T-helper 1 cell treated with Interleukin-12 subunit alpha and Interleukin-12 subunit beta and Interleukin-4 antibody, amounts not matched to agents 30 μg/mL and 1 μg/mL, for 36 hours (primary cell): ENCODE measurements around the gene NMUR2.

Experiments used
- H3K27ac Mint-ChIP-seq: one replicate; pipeline ENCODE4 v1.8.0; 2021; ENCODE audit warnings: mild to moderate bottlenecking, mixed read lengths
- H3K27me3 Mint-ChIP-seq: one replicate; pipeline ENCODE4 v1.8.0; 2021; ENCODE audit warnings: low read depth, mixed read lengths
- H3K36me3 Mint-ChIP-seq: one replicate; pipeline ENCODE4 v1.8.0; 2021; ENCODE audit warnings: low read depth, mixed read lengths
- H3K4me1 Mint-ChIP-seq: one replicate; pipeline ENCODE4 v1.8.0; 2021; ENCODE audit warnings: low read depth, mixed read lengths
- H3K4me3 Mint-ChIP-seq: one replicate; pipeline ENCODE4 v1.8.0; 2021; ENCODE audit warnings: mild to moderate bottlenecking, moderate library complexity, mixed read lengths
- H3K9me3 Mint-ChIP-seq: one replicate; pipeline ENCODE4 v1.8.0; 2021; ENCODE audit warnings: mixed read lengths

Gene NMUR2

DNA sequence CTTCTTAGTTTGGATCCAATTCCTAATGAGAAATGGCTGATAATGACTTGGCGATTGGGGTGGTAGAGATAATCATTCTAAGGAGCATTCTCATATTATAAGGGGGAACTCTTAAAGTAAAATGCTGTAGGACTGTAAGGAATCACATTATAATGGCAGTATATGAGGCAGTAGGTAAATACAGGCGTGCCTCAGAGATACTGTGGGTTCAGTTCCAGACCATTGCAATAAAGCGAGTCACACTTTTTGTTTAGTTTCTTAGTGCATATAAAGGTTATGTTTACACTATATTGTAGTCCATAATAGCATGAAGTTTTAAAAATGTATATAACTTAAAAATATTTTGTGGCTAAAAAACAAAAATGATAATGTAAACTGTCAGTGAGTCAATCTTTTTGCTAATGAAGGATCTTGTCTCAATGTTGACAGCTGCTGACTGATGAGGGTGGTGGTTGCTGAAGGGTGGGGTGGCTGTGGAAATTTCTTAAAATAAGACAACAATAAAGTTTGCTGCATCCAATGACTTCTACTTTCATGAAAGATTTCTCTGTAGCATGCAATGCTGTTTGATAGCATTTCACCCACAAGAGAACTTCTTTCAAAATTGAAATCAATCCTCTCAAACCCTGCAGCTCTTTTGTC, 15.8 kb downstream of the NMUR2 start:
- no peaks in the 10 kb centered on the region for H3K27me3 Mint-ChIP-seq
- H3K4me1 Mint-ChIP-seq: no peaks in the 10 kb centered on the region
- peaks cover 3% of the 10 kb centered on the region for H3K9me3 Mint-ChIP-seq
- H3K4me3 Mint-ChIP-seq: no peak overlapping the region
- H3K36me3 Mint-ChIP-seq: no peaks in the 10 kb centered on the region
- no peak overlapping the region for H3K27ac Mint-ChIP-seq

DNA sequence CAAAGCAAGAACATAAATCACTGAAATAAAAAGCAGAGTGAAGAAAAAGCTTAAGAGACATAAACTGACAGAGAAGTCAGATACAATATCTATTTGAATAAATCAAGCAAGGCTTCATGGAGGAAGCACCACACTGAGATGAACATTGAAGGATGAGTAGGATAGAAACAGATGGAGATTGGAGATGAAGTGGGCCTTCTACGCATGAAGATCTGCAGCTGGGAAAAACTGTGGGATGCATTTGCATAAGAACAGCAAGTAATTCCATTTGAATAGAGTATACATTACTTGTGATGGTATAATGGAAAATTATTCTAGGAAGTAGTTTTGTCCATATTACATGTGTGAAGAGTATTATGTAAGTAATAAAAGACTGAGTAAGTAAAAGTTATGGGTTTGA, 16.5 kb downstream of the NMUR2 start:
- Mint-ChIP-seq H3K4me1 (no peaks in the 10 kb centered on the region), H3K36me3 (no peaks in the 10 kb centered on the region), H3K4me3 (no peak overlapping the region), H3K9me3 (peaks cover 3% of the 10 kb centered on the region), H3K27ac (no peak overlapping the region), H3K27me3 (no peaks in the 10 kb centered on the region)

DNA sequence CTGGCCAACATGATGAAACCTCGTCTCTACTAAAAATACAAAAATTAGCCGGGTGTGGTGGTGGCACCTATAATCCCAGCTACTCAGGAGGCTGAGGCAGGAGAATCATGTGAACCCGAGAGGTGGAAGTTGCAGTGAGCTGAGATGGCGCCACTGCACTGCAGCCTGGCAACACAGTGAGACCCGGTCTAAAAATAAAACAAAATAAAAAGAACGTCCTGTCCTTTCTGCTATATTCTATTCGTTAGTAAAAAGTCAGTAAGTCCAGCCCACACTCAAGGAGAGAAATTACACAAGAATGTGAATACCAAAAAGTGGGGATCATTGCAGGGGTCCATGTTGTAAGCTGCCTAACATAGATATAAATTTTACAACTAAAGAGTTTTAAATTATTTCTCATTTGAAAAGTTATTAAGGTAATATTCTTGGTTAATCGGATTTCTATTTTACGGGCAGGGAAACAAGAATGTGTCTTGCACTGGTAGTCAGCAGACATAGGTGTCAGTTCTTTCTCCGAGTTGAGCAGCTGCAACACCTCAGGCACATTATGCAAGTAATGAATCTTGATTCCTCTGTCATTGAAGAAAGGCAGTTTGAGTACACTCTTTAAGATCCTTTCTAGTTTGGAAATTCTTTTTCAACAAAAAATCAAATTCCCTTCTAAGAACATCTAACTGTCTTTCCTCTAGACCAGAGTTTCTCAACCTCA, 24.5 kb downstream of the NMUR2 start:
- Mint-ChIP-seq H3K4me1 (no peaks in the 10 kb centered on the region), H3K27me3 (no peaks in the 10 kb centered on the region), H3K9me3 (no peaks in the 10 kb centered on the region), H3K36me3 (no peaks in the 10 kb centered on the region), H3K27ac (no peak overlapping the region), H3K4me3 (no peak overlapping the region)

DNA sequence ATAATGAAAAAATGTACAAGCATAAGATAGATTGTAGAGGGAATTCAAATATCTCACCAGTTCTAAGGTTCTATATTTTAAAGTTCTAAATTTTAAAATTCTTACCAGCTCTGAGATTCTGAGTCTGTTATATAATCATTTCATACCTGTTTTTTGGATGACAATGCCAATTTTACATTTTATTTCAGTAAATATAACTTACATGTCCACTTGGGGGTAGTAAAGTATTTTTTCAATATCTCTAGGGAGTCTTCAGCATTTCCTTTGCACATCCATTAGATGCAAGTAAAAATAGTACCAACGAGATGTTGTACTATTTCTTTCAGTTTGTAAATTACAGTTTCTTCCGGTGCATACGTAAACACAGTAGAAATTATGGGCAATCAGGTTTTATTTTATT, 25.7 kb downstream of the NMUR2 start:
- Mint-ChIP-seq H3K9me3 (no peaks in the 10 kb centered on the region), H3K27me3 (no peaks in the 10 kb centered on the region), H3K36me3 (no peaks in the 10 kb centered on the region), H3K4me1 (no peaks in the 10 kb centered on the region), H3K27ac (no peak overlapping the region), H3K4me3 (no peak overlapping the region)

DNA sequence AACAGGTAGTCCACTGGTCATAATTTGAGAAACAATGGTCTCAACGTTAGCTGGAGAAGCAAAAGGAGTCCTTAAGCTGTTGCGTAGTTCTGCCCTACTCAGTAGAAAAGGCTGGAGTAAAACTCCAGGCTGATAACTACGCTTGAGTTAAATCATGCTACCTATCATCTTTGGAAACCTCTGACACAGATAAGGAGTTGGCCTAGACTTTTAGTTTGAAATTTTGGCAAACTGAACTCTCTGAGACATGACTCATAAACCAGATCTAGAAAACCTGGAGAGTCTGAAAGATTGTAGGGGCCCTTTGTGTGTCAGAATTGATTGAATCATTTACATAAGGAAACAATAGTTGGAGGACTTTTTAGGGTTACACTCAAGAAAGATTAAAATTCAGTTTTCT, 26.3 kb downstream of the NMUR2 start:
- Mint-ChIP-seq H3K4me1 (no peaks in the 10 kb centered on the region), H3K27me3 (no peaks in the 10 kb centered on the region), H3K27ac (no peak overlapping the region), H3K36me3 (no peaks in the 10 kb centered on the region), H3K9me3 (no peaks in the 10 kb centered on the region), H3K4me3 (no peak overlapping the region)

DNA sequence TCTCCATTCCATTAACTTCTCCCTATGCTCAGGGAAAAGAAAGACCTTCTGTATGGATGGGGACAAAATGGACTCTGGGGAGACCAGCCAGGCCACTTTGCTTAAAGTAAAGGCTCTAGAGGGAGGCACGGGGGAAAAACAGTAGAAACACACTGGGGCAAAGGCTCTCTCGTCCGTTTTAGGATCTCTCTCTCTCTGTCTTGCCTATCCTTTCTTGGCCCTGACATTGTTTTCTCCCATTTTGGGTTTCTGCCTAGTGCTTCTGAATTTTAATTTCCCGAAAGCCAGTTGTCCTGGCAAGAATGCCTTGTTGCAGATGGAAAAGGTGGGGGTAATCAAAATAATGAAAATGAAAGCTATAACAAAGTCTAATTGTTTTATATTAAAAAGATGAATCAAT, 28.2 kb downstream of the NMUR2 start:
- no peaks in the 10 kb centered on the region for H3K9me3 Mint-ChIP-seq
- H3K36me3 Mint-ChIP-seq: no peaks in the 10 kb centered on the region
- no peak overlapping the region for H3K27ac Mint-ChIP-seq
- H3K4me1 Mint-ChIP-seq: no peaks in the 10 kb centered on the region
- H3K27me3 Mint-ChIP-seq: no peaks in the 10 kb centered on the region
- H3K4me3 Mint-ChIP-seq: no peak overlapping the region

DNA sequence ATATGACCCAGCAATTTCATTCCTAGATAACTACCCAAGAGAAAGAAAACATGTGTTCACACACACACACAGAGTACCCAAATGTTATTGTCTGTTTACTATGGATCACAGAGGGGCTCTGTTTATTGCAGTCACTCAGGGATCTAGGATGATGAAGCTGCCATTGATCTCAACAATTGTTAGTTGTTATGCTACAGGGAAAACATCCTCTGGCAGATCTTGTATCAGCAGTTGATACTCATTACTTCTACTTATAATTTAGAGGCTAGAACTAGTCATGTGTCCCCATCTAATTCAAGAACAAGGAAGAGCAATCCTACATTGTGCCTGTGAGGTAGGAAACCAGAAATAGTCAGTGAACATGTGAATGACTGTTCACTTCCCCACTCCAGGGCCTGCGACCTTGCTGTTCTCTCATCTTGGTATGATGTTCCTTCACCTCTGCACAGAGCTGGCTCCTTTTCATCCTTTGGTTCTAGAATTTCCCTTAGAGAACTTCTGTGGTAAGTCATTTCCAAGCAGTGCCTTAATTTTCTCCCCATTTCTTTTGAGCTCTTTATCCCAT, 30.3 kb downstream of the NMUR2 start:
- H3K27me3 Mint-ChIP-seq: no peaks in the 10 kb centered on the region
- H3K4me1 Mint-ChIP-seq: no peaks in the 10 kb centered on the region
- H3K27ac Mint-ChIP-seq: no peak overlapping the region
- H3K4me3 Mint-ChIP-seq: no peak overlapping the region
- no peaks in the 10 kb centered on the region for H3K36me3 Mint-ChIP-seq
- H3K9me3 Mint-ChIP-seq: no peaks in the 10 kb centered on the region

DNA sequence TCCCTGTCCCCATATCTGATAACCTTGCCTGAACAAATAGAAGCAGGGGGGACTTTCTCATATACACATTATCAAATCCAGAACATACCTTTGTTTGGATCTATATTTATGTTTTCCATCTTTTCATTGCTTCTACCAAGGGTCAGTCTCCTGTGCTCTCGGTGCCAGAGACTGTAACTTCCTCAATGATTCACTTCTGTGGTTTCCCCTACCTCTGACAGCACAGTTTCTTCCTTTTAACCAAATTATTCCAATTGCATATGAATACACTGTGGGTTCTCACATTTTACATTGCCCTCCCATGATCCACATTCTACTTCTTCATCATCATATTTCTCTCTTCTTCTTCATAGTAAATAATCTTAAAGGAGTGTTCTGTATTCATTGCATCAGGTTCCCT, 32.2 kb downstream of the NMUR2 start:
- no peaks in the 10 kb centered on the region for H3K27me3 Mint-ChIP-seq
- H3K9me3 Mint-ChIP-seq: no peaks in the 10 kb centered on the region
- H3K36me3 Mint-ChIP-seq: no peaks in the 10 kb centered on the region
- no peak overlapping the region for H3K4me3 Mint-ChIP-seq
- no peak overlapping the region for H3K27ac Mint-ChIP-seq
- no peaks in the 10 kb centered on the region for H3K4me1 Mint-ChIP-seq

DNA sequence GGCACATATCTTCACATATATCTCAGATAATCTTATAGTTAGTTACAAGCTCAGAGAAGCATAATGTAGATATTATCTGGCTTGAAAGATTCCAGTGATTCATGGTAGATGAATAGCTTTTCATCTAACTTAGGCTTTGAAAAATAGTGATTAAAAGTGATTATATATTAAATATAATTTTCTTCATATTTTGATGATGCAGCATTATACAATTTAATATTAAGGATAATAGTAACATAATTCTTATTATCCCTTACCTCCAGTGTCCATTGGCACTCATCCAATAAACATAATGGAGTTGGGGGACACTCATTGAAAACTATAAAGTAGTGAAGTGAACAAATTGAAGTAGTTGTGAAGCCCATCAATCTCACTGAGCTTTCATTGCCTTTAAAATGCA, 35.8 kb downstream of the NMUR2 start:
- Mint-ChIP-seq H3K4me3 (no peak overlapping the region), H3K27me3 (no peaks in the 10 kb centered on the region), H3K27ac (no peak overlapping the region), H3K4me1 (no peaks in the 10 kb centered on the region), H3K9me3 (no peaks in the 10 kb centered on the region), H3K36me3 (no peaks in the 10 kb centered on the region)

DNA sequence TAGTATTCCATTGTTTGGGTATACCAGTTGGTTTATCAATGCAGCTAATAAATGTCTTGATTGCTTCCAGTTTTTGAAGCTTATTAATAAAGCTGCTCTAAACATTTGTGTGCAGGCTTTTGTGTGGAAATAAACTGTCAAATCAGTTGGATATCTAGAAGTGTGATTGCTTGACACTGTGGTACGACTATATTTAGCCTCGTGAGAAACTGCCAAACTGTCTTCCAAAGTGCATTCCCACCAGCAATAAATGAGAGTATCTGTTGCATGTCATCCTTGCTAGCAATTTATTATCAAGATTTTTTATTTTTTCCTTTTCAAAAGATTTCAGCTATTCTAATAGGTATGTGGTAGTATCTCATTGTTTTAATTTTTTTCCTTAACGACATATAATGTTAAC, 37.5 kb downstream of the NMUR2 start:
- Mint-ChIP-seq H3K27me3 (no peaks in the 10 kb centered on the region), H3K36me3 (no peaks in the 10 kb centered on the region), H3K27ac (no peak overlapping the region), H3K4me1 (no peaks in the 10 kb centered on the region), H3K9me3 (no peaks in the 10 kb centered on the region), H3K4me3 (no peak overlapping the region)

DNA sequence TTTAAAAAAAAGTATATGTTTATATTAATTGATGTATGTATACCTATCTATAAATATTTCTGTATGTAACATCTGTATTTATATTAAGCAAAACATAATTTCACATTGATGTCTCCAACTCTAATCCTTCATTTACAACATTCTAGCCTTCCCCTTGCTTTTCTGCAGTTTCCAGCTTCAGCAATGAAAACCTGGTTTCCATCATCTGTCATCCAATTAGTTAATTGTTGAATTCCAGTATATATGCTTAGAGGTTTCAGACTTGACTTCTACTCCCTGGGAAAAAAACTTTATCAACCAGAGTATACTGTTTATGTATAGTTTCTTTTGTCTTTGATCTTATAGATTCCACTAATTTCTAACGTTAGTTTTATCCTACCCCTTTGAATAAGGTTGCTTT, 38.4 kb downstream of the NMUR2 start:
- Mint-ChIP-seq H3K4me1 (no peaks in the 10 kb centered on the region), H3K27ac (no peak overlapping the region), H3K9me3 (no peaks in the 10 kb centered on the region), H3K27me3 (no peaks in the 10 kb centered on the region), H3K36me3 (no peaks in the 10 kb centered on the region), H3K4me3 (no peak overlapping the region)

DNA sequence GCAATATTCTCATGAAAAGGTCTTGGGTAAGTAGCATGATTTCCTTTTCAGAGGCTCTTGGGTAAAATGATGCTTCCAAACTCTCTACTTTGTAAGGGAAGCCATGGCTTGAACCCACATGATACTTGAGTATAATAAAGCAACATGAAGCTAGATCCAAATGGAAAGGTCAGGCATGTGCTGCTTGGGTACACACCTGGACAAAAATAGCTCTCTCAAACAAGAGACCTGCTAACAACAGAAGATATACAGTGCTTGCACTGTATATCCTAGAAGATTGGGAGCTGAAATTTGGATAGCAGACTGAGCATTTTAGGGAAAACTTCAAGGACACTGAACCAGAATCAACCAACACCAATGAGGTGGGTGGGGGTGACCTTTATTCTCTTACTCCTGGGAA, 40.2 kb downstream of the NMUR2 start:
- no peaks in the 10 kb centered on the region for H3K36me3 Mint-ChIP-seq
- no peaks in the 10 kb centered on the region for H3K4me1 Mint-ChIP-seq
- peaks cover 4% of the 10 kb centered on the region for H3K9me3 Mint-ChIP-seq
- H3K27me3 Mint-ChIP-seq: no peaks in the 10 kb centered on the region
- H3K4me3 Mint-ChIP-seq: no peak overlapping the region
- no peak overlapping the region for H3K27ac Mint-ChIP-seq

DNA sequence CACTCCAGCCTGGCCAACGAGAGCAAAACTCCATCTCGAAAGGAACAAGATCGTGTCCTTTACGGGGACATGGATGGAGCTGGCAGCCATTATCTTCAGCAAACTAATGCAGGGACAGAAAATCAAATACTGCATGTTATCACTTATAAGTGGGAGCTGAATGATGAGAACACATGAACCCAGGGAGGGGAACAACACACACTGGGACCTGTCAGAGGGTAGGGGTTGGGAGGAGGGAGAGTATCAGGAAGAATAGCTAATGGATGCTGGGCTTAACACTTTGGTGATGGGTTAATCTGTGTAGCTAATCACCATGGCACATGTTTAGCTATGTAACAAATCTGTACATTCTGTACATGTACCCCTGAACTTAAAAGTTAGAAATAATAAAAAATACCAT, 40.9 kb downstream of the NMUR2 start:
- no peaks in the 10 kb centered on the region for H3K4me1 Mint-ChIP-seq
- H3K27ac Mint-ChIP-seq: no peak overlapping the region
- H3K4me3 Mint-ChIP-seq: no peak overlapping the region
- peaks cover 4% of the 10 kb centered on the region for H3K9me3 Mint-ChIP-seq
- no peaks in the 10 kb centered on the region for H3K27me3 Mint-ChIP-seq
- H3K36me3 Mint-ChIP-seq: no peaks in the 10 kb centered on the region

DNA sequence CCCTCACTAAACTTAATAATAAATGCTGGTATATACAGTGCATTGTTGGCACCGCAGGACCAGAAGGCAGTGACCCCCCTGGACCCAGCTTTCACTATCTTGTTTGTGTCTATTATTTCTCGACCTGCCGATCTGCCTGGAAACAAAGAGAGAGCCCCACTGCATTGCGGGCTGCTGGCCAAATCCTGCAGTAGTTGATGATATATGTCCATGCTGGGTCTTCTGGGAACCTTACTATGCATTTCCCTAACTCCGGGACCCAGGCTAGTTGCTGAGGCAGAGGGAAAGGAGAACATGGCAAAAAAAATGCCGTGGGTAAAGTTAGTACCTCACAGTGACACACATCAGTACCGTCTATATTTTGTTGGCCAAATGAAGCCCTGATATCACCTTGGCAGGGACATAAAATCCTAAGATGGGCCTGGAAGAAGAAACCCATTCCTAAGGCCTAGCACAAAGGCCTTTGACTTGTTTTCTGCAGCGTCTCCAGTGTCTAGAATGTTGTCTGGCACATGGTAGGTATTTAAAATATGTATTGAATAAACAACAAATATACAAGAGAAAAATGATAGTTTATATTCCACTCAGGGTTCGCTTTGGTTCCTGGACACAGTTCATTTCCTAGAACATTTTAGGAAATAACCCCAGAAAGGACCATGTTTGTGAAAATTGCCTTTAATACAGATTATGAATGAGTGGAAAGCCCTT, 46.1 kb downstream of the NMUR2 start:
- no peaks in the 10 kb centered on the region for H3K27me3 Mint-ChIP-seq
- H3K36me3 Mint-ChIP-seq: no peaks in the 10 kb centered on the region
- no peaks in the 10 kb centered on the region for H3K4me1 Mint-ChIP-seq
- peaks cover 4% of the 10 kb centered on the region for H3K9me3 Mint-ChIP-seq
- no peak overlapping the region for H3K27ac Mint-ChIP-seq
- H3K4me3 Mint-ChIP-seq: no peak overlapping the region

DNA sequence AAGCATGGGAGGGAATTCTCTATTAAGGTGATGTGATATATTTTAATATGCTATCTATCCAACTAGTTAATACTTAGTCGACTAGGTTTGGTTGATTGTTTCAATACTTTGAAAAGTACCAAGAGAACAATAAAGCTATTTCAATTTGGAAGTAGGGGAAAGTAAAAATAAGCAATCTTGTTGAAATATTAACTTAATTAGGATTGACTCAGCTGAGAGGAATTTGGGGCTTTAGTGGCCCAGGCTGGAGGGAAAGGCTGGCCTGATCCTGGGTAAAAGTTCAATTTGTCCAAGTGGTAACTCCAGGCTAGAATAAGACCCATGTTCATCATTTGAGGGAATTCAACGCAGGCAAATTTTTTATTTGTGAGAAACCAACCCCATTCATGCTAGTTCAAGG, 48.6 kb downstream of the NMUR2 start:
- Mint-ChIP-seq H3K36me3 (no peaks in the 10 kb centered on the region), H3K27me3 (no peaks in the 10 kb centered on the region), H3K9me3 (peaks cover 4% of the 10 kb centered on the region), H3K4me3 (no peak overlapping the region), H3K4me1 (no peaks in the 10 kb centered on the region), H3K27ac (no peak overlapping the region)
